Measurements from ENCODE around the gene MNX1.

The MNX1 gene

DNA sequence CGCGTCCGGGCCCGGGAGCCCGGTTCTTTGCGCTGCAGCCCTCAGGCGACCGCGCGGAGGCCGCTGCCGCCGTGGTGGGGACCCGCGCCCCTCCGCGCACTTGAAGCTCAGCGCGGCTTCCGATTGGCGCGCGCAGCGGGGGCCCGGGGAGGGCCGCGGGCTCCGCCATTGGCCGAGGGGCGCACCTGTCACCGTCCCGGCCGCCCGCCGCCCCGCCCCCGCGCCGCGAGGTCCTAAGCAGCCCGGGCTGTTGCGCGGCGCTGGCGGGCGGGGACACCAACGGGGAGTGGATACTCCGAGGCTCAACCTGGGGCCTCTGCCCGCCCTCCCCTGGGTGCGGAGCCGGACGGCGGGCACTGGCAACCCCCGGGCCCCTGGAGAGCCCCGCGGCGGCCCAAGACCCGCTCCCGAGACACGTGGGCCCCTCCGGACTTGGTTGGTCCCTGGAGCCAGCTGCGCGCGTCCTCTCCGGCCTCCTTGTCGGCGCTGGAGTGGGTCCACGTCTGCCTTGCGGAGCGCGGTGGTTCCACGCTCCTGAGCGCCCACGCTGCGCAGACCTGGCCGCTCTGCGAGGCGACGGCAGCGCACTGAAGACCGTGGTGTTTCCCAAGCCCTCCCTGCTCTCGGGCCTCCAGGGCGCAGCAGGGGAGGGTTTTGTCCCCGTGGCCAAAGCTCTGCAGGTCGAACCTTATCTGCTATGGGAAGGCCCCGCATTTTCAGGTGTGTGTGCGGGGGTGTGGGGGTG, at the start of gene MNX1:
MNX1 (minus strand) TSS at position 76 of the 745 bp plus-strand sequence. CDS start 313 bp downstream, outside the sequence.
- peak; percentile 77 for DNase-seq

DNA sequence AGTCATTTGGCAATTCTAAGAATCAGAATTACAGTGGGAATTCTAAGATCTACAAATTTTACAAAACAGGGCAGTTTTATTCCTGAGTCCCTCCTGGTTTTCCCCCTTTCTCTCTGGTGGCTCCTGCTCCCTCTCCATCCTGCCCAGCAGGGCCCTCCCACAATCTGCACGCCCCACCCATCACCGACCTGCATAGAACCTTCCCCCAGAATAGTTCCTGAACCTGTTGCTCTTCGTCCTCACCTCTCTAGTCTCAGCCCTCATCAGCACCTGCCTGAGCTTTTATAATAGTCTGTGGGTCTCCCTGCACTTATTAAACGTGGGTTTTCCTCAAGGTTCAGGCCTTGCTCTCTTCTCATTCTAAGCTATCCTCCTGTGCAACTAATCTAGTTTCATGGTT, 49.1 kb upstream of the MNX1 start:
- no peak for DNase-seq

DNA sequence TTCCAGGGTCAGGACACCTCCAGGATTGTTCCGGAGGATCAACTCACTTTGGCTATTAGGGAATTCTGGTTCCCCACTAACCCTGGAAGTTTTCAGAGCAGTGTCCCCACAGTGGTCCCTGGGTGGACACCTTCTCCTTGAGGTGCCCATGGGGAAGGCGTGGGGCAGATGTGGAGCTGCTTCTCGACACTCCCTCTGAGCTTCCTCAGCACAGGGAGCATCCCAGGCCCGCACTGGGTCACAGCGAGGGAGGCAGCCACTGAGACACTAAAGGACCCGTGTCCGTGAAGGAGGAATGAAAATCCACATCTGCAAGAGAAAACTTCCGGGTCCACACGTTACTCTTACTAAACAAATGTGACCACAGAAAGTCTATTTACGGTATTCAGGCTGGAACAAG, 48.2 kb upstream of the MNX1 start:
- no peak for DNase-seq

- no peak for DNase-seq
Observed at GRCh38 chr7:157058068-157058467, 47.6 kb upstream of the MNX1 start.

- no peak for DNase-seq
Observed at GRCh38 chr7:157056957-157057902, 46.8 kb upstream of the MNX1 start.

DNA sequence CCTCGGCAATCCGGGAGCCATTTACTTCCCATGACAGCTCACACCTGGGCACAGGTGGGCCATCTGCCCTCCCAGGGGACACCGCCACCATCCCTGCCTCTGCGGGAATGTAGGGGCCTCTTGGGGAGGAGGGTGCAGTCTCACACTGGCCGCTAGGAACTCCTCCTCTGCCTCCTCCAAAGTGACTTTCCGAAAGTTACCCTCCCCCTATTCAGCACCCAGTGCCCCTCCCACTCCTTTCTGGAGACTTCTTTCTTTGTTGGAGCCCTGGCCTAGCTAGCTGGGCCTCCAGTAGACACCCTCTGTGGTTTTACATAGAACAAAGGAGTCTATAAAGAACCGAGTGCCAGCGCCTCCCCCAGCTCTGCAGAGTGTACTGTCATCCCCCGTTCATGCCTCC, 45.8 kb upstream of the MNX1 start:
- DNase-seq = no peak

GRCh38 chr7:157054927-157055326, 44.5 kb upstream of the MNX1 start:
- no peak for DNase-seq

GRCh38 chr7:157053118-157053517, 42.7 kb upstream of the MNX1 start:
- DNase-seq = no peak

- no peak for DNase-seq
Observed at GRCh38 chr7:157047148-157047547, 36.7 kb upstream of the MNX1 start.

DNA sequence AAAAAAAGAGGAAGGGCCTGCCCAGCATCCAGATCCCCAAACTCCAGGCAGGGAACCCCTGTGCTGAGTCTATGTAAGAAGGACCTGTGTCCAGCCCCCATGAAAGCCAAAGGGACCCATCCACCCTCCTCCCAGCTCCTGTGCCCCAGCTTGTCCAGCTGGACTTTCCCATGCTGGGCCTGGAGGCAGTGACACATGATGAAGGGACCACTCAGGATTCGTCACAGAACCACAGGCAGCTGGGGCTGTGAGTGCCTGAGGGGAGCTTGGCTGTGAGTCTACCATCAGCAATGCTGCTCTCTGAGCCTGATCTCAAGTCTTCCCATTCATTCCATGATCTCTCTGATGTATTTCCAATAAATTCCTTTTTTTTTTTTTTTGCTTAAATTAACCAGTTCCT, 36.2 kb upstream of the MNX1 start:
- no peak for DNase-seq

- no peak for DNase-seq
Observed at GRCh38 chr7:157044943-157045660, 34.6 kb upstream of the MNX1 start.

DNA sequence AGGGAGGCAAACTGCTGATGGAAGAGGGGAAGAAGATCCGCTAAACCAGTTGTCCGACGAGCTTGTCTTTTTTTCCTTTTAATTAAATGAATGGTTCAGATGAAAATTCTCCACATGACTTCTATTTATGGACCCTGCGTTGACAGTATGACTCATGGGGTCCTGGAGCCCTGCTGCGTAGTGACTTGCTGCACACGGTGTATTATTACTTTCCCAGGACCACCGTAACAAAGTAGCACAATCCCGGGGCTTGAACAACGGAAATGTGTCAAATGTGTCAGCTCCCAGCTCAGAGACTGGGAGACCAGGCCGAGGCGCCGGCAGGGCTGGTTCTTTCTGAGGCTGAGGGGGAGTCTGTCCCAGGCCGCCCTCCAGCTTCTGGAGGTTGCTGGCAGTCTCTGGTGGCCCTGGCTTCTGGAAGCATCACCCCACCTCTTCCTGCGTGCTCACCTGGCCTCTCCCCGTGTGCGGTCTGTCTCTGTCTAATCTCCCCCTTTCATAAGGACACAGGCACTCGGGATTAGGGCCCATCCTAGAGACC, 33.8 kb upstream of the MNX1 start:
- no peak for DNase-seq

DNA sequence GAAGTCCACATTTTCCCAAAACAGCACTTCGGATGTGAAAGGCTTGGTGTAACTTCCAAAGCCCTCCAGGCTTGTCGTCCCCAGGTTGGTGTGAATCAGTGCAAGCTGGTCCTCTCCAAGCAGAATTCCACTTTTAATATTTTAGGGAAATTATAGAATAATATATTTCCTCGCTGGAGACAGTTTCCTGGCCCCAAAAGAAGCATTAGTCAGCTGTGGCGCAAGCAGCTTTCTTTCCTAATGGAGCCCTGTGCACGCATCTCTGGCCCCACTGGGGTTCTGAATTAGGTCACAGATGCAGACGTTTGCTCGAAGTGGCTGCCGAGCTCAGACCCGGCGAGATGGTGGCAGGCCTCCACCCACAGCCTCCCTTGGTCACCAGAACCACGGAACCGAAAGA, 33.3 kb upstream of the MNX1 start:
- DNase-seq = no peak

- no peak for DNase-seq
Observed at GRCh38 chr7:157041514-157042277, 31.2 kb upstream of the MNX1 start.

DNA sequence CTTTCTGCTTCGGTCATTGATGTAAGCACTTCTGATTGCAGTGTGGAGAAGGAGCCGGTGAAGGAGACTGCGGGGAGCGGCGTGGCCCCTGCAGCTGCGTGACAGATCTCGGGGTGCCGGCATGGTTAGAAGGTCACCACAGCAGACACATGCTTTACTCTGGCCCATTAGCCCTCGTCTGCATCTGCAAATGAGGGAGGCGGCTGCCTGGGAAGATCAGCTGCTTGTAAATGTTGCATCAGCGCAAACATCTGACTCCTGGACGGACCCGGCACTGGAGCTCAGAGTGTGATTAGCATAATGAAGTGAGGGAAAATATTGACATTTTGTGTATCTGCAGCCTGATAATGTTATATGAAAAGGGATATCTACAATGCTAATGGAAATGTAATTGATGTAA, 30.5 kb upstream of the MNX1 start:
- DNase-seq = no peak

GRCh38 chr7:157037635-157038034, 27.2 kb upstream of the MNX1 start:
- DNase-seq = no peak

DNA sequence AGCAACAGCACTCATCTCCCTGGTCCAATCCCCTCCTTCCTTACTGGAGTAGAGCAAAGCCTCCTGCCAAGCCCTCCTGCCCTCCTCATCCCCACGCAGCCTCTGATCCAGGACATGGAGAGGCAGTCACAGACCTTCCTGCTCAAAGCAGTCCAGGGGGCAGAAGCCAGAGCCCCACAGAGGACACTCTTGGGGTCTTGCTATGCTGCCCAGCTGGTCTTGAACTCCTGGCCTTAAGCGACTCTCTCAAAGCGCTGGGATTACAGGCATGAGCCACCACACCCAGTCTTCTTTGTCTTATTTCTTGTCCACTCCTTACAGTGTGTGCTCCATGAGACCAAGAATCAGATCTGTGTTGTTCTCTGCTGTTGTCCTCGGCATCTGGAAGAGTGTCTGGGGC, 26.6 kb upstream of the MNX1 start:
- no peak for DNase-seq

GRCh38 chr7:157035979-157036378, 25.5 kb upstream of the MNX1 start:
- no peak for DNase-seq

- no peak for DNase-seq
Observed at GRCh38 chr7:157035302-157035701, 24.8 kb upstream of the MNX1 start.

DNA sequence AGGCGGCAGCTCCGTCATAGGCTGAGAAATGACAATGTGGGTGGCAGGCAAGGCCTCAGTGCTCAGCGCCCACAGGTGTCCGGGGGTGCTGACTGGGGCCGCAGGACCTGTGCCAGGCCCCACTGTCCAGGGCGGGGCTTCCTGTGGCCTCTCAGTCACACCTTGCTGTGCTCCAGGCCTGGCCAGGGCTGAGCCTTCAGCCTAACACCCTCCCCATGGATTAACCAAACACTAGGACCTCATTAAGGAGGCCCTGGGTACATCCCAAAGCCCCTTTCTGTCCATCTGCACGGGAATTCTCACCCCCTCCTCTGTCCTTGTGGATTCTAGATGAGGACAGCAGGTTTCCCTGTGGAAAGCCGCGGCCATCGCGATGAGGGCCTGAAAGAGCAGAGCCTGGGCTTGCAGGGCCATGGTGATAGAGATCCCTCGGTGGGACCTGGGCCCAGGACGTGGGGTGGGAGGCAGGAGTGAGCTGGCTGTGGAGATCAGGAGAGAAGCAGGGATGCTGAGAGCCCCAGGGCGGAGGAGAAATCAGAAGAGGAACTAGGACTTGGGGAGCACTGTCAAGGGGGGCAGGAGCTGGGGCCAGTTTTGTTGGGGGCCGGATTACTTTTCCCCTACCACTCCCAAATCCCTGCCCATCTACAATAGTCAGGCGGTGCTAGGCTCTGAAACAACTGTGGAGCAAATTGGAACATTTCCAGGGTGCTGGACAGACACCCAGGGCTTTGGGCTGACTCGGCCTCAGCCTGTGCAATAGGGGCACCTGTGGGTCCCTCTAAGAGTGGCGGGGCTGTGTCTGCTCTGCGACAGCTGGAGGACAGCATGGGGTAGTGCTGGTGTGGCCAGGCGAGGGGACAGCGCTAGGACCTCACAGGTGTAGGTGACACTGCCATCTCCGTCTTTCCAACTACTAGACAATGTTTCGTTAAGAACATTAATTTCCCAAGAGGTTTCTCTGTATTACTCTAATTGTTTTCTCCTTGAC, 23.3 kb upstream of the MNX1 start:
- no peak for DNase-seq
